Nephron (organoid): ENCODE results near the gene ATRNL1.

Source experiments
- H3K27ac Mint-ChIP-seq, 3 experiments: 2 replicates each; pipeline ENCODE4 v1.8.0; 2020; ENCODE audit warnings: mixed read lengths in 3 of 3, mild to moderate bottlenecking in 2 of 3, moderate library complexity in 1 of 3
- H3K27me3 Mint-ChIP-seq: 2 replicates; pipeline ENCODE4 v1.8.0; 2021; ENCODE audit warnings: low read depth, mild to moderate bottlenecking, moderate library complexity, mixed read lengths
- H3K36me3 Mint-ChIP-seq: 2 replicates; pipeline ENCODE4 v1.8.0; 2020; ENCODE audit warnings: low read depth, mixed read lengths
- H3K4me1 Mint-ChIP-seq: 2 replicates; pipeline ENCODE4 v1.8.0; 2020; ENCODE audit warnings: mixed read lengths
- H3K4me3 Mint-ChIP-seq, 3 experiments: 2 replicates each; pipeline ENCODE4 v1.8.0; 2020; ENCODE audit warnings: mild to moderate bottlenecking in 3 of 3, mixed read lengths in 3 of 3, moderate library complexity in 2 of 3
- H3K9me3 Mint-ChIP-seq: 2 replicates; pipeline ENCODE4 v1.8.0; 2020; ENCODE audit warnings: mixed read lengths
- TF ChIP-seq, protein P1 (sequence below), 3 experiments: fragments of 200-600 bp; sonication (generic); IDR thresholded peaks; one replicate each; pipeline ENCODE4 v1.5.0; 2021; ENCODE audit warnings: antibody characterized with exemption in 3 of 3; ENCODE audit not compliant: unreplicated experiment in 3 of 3

Gene ATRNL1

DNA sequence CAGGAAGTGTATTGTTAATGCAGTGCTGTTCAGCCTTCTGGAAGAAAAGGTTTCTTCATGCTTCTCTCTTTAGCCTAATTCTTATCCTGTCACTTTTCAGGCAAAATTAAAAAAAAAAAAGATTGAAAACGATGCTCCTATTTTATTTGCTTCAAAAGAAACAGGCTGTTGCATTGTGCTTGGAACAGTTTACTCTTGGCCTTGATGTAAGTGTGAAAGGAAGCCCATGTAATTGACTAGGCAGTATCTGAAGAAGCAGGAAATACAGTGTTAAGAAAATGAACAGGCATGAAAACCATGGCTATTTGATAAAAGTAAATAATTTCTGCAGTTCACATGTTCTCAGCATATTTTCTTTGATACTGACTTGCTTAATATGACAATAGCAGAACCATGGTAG, 40.4 kb upstream of the ATRNL1 start:
- Mint-ChIP-seq H3K27me3 (no peaks in the 10 kb centered on the region), H3K4me1 (peaks cover 20% of the 10 kb centered on the region), H3K4me3 (no peak overlapping the region), H3K36me3 (no peaks in the 10 kb centered on the region), H3K9me3 (no peaks in the 10 kb centered on the region), H3K27ac (no peak overlapping the region)
- TF ChIP-seq, protein P1, sequence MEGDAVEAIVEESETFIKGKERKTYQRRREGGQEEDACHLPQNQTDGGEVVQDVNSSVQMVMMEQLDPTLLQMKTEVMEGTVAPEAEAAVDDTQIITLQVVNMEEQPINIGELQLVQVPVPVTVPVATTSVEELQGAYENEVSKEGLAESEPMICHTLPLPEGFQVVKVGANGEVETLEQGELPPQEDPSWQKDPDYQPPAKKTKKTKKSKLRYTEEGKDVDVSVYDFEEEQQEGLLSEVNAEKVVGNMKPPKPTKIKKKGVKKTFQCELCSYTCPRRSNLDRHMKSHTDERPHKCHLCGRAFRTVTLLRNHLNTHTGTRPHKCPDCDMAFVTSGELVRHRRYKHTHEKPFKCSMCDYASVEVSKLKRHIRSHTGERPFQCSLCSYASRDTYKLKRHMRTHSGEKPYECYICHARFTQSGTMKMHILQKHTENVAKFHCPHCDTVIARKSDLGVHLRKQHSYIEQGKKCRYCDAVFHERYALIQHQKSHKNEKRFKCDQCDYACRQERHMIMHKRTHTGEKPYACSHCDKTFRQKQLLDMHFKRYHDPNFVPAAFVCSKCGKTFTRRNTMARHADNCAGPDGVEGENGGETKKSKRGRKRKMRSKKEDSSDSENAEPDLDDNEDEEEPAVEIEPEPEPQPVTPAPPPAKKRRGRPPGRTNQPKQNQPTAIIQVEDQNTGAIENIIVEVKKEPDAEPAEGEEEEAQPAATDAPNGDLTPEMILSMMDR (IDR thresholded peaks at IDR 0.05; ENCODE audit: unreplicated experiment in 3 of 3): no peak

DNA sequence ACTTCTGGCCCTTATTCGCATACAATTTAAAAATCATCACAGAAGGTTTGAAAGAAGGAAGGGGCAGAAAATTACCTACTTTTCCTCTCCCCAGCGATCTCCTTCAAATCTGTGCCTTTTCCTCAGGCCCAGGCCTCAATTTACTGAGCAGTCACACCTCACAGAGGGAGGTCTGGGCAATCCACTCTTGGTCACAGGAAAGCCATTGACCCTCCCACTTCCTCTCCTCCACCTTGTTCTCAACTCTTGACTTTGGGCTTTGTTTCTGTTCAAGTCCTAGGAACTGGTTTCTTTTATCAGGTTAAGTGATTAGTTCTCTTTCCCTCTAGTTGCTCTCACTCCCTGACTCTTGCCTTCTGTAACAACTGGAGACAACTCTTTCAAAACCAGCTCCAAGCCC, 37.0 kb upstream of the ATRNL1 start:
- Mint-ChIP-seq H3K36me3 (no peaks in the 10 kb centered on the region), H3K27ac (no peak overlapping the region), H3K4me1 (no peaks in the 10 kb centered on the region), H3K4me3 (no peak overlapping the region), H3K9me3 (no peaks in the 10 kb centered on the region), H3K27me3 (no peaks in the 10 kb centered on the region)
- TF ChIP-seq, protein P1 (IDR thresholded peaks at IDR 0.05; ENCODE audit: unreplicated experiment in 3 of 3): no peak

DNA sequence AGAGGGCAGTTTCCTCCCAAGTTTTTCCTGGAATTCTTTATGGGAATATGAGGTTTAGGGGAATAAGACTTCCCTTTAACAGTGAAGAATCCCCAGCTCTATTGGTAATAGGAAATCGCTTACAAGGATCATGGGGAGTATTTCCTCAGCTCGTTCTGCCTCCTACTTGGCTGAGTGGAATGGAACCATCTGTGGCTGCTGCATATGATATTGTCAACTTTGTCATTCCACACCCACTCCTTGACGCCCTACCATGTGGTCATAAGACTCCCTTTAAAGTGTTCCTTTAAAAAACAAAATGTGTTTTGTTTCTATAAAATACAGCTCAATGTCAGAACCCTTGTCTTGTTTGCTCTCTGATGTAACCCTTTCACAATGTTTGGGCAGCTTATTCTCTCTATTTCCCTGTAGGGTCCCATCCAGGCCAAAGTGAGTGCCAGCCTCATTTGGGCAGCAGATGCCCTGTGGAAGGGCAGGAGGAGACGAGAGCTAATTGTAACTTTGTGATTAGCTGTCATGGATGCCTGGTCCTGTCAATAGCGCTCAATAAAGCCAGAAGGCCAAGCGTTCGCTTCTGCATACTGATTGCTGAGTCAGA, 33.8 kb upstream of the ATRNL1 start:
- Mint-ChIP-seq H3K4me1 (no peaks in the 10 kb centered on the region), H3K4me3 (no peak overlapping the region), H3K9me3 (no peaks in the 10 kb centered on the region), H3K36me3 (no peaks in the 10 kb centered on the region), H3K27me3 (no peaks in the 10 kb centered on the region), H3K27ac (no peak overlapping the region)
- TF ChIP-seq, protein P1 (IDR thresholded peaks at IDR 0.05; ENCODE audit: unreplicated experiment in 3 of 3): no peak

DNA sequence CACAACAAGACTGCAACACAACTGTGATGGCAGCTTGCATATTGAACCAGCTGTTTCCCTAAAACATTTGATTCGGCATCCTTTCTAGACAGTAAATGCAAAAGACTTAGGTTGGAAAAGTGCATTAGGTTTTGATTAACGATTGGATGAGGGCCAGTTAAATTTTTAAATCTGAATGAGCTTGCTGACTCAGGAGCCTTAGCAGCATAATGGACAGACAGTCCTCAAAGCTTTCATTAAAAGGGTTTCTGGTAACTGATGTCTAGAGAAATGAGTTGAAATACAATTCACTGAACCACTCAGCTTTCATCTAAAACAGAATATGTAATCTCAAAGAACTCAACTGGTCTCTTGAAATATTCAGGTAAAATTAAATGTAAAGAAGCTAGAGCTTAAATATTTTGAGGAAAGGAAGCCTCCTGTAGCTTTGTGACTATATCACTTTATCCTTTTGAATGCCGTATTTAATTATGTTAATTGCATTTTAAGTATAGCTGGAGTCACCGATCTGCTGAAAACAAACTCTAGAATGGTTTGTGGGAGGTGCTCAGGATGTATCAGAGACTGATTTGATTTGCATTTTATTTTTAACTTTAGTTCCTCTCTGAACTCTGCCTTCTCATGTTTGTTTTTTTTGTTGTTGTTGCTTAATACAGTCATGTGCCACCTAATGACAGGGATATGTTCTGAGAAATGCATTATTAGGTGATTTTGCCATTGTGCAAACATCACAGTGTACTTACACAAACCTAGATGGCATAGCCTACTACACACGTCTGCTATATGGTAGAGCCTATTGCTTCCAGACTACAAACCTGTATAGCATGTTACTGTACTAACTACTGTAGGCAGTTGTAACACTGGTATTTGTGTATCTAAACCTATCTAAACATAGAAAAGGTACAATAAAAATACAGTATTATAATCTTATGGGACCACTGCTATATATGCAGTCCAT, 29.2 kb upstream of the ATRNL1 start:
- Mint-ChIP-seq H3K27ac (no peak overlapping the region), H3K9me3 (no peaks in the 10 kb centered on the region), H3K4me1 (peaks cover 8% of the 10 kb centered on the region), H3K27me3 (no peaks in the 10 kb centered on the region), H3K36me3 (no peaks in the 10 kb centered on the region), H3K4me3 (no peak overlapping the region)
- TF ChIP-seq, protein P1 (IDR thresholded peaks at IDR 0.05; ENCODE audit: unreplicated experiment in 3 of 3): no peak

DNA sequence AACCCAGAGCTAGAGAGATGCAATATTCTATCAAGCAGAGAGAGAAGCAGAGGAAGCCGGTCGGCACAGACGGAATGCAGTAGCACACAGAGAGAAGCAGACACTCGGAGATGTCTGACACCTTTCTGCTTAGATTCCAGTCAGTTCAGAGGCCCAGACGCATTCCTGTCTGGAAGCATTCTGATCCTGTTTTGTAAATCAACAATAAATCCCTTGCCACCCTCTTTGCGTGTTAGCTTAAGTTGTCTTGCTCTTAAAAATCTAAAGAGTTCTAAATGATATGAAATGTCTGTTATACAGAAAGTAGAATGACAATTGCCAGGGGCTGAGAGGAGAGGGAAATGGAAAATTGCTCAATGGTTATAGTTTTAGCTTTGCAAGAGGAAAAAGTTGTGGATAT, 27.4 kb upstream of the ATRNL1 start:
- H3K27ac Mint-ChIP-seq: peak overlapping the region in 1 of 3 experiments; percentile 22
- H3K4me1 Mint-ChIP-seq: peaks cover 8% of the 10 kb centered on the region
- H3K9me3 Mint-ChIP-seq: no peaks in the 10 kb centered on the region
- TF ChIP-seq, protein P1 (IDR thresholded peaks at IDR 0.05; ENCODE audit: unreplicated experiment in 3 of 3): no peak
- no peaks in the 10 kb centered on the region for H3K27me3 Mint-ChIP-seq
- no peak overlapping the region for H3K4me3 Mint-ChIP-seq
- no peaks in the 10 kb centered on the region for H3K36me3 Mint-ChIP-seq
